Bronchial epithelial cell (primary cell): Measurements from ENCODE around the gene PCBD1. TPM values are rescaled to one million over a fixed set of nuclear protein-coding genes. Genes with fewer than 3 reads are reported as not detected.

Experiments
- DNase-seq: peaks from one replicate; pipeline ENCODE4 v3.0.0-alpha.2; 2010; ENCODE audit warnings: low read depth
- FAIRE-seq: peaks from 2 replicates; lab custom pipeline; 2011; peaks lifted over from hg19 to GRCh38; lab: Jason Lieb, UNC
- H3K27me3 ChIP-seq: 2 replicates; pipeline ENCODE4 v1.5.1; 2011; ENCODE audit warnings: low read length; ENCODE audit not compliant: control insufficient read depth, insufficient read depth
- H3K36me3 ChIP-seq: 2 replicates; pipeline ENCODE4 v1.5.1; 2011; ENCODE audit warnings: low read length; ENCODE audit not compliant: control insufficient read depth, insufficient read depth
- H3K4me3 ChIP-seq: 2 replicates; pipeline ENCODE4 v1.5.1; 2011; ENCODE audit warnings: mild to moderate bottlenecking, low read depth, low read length, control low read depth
- CTCF ChIP-seq: IDR thresholded peaks from 2 replicates; pipeline ENCODE4 v1.5.1; 2011; ENCODE audit warnings: mild to moderate bottlenecking, moderate library complexity, low read length, control low read depth, inconsistent platforms; ENCODE audit not compliant: insufficient read depth, severe bottlenecking
- total RNA-seq: library from RNA; depleted of rRNA; stranded (reverse); fragments of >200 nt; gene quantifications from 2 replicates; pipeline ENCODE4 v1.2.1, GENCODE V29; 2014

PCBD1 gene
- total RNA-seq, 1 donor from 2014 or later, result 16.1 TPM

- no peak overlapping the region for H3K4me3 ChIP-seq
- H3K36me3 ChIP-seq, result no peaks in the 10 kb centered on the region
- FAIRE-seq (no peak), DNase-seq (peak; percentile 41)
- peaks cover 6% of the 10 kb centered on the region for H3K27me3 ChIP-seq
- TF ChIP-seq CTCF, result no peak
Measured at GRCh38 chr10:70927189-70927943, 39.0 kb upstream of the PCBD1 start.

- FAIRE-seq (no peak), DNase-seq (no peak)
- Histone ChIP-seq H3K36me3 (no peaks in the 10 kb centered on the region), H3K4me3 (no peak overlapping the region), H3K27me3 (peaks cover 6% of the 10 kb centered on the region)
- TF ChIP-seq CTCF, result no peak
Measured at GRCh38 chr10:70926226-70927000, 38.0 kb upstream of the PCBD1 start.

GRCh38 chr10:70925377-70926225 is 37.2 kb upstream of the PCBD1 start:
- Histone ChIP-seq H3K36me3 (no peaks in the 10 kb centered on the region), H3K27me3 (peaks cover 6% of the 10 kb centered on the region), H3K4me3 (no peak overlapping the region)
- FAIRE-seq (no peak), DNase-seq (no peak)
- peak; percentile 92 for TF ChIP-seq CTCF

- DNase-seq (no peak), FAIRE-seq (no peak)
- no peak overlapping the region for H3K4me3 ChIP-seq
- peaks cover 6% of the 10 kb centered on the region for H3K27me3 ChIP-seq
- TF ChIP-seq CTCF, result no peak
- H3K36me3 ChIP-seq, result no peaks in the 10 kb centered on the region
Measured at GRCh38 chr10:70923696-70924095, 35.3 kb upstream of the PCBD1 start.

- FAIRE-seq (no peak), DNase-seq (no peak)
- TF ChIP-seq CTCF, result no peak
- peaks cover 6% of the 10 kb centered on the region for H3K27me3 ChIP-seq
- no peaks in the 10 kb centered on the region for H3K36me3 ChIP-seq
- no peak overlapping the region for H3K4me3 ChIP-seq
Measured at GRCh38 chr10:70921285-70921684, 32.9 kb upstream of the PCBD1 start.
